Measurements from ENCODE around the gene ANXA8. TPM values are rescaled to one million over a fixed set of nuclear protein-coding genes. Genes with fewer than 3 reads are reported as not detected.

The ANXA8 gene
- total RNA-seq, 1 donor from 2014 or later, result 0.94 TPM

DNA sequence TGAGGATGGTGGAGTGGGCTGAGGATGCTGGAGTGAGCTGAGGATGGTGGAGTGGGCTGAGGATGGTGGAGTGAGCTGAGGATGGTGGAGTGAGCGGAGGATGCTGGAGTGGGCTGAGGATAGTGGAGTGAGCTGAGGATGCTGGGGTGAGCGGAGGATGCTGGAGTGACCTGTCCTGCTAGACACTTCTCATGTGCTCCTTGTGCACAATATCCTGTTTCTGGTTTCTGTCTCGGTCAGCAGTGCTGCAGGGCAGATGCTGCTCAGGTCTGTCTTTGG is 29.2 kb downstream of the ANXA8 start:
- peaks cover 13% of the 10 kb centered on the region for H3K27me3 Mint-ChIP-seq
- H3K4me3 Mint-ChIP-seq, result no peak overlapping the region
- H3K4me1 Mint-ChIP-seq (ENCODE audit: unreplicated experiment), result peaks cover 6% of the 10 kb centered on the region
- H3K27ac Mint-ChIP-seq, result no peak overlapping the region
- H3K36me3 Mint-ChIP-seq, result no peaks in the 10 kb centered on the region
- H3K9me3 Mint-ChIP-seq, result no peaks in the 10 kb centered on the region
- TF ChIP-seq, protein P1, sequence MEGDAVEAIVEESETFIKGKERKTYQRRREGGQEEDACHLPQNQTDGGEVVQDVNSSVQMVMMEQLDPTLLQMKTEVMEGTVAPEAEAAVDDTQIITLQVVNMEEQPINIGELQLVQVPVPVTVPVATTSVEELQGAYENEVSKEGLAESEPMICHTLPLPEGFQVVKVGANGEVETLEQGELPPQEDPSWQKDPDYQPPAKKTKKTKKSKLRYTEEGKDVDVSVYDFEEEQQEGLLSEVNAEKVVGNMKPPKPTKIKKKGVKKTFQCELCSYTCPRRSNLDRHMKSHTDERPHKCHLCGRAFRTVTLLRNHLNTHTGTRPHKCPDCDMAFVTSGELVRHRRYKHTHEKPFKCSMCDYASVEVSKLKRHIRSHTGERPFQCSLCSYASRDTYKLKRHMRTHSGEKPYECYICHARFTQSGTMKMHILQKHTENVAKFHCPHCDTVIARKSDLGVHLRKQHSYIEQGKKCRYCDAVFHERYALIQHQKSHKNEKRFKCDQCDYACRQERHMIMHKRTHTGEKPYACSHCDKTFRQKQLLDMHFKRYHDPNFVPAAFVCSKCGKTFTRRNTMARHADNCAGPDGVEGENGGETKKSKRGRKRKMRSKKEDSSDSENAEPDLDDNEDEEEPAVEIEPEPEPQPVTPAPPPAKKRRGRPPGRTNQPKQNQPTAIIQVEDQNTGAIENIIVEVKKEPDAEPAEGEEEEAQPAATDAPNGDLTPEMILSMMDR (conservative IDR thresholded peaks at IDR 0.05), result no peak
- no peak for DNase-seq (ENCODE audit: extremely low spot score, unreplicated experiment)

- Mint-ChIP-seq H3K27me3 (peaks cover 13% of the 10 kb centered on the region), H3K9me3 (no peaks in the 10 kb centered on the region), H3K4me1 (ENCODE audit: unreplicated experiment) (peaks cover 6% of the 10 kb centered on the region), H3K36me3 (no peaks in the 10 kb centered on the region), H3K27ac (no peak overlapping the region), H3K4me3 (no peak overlapping the region)
- peak; percentile 50 for DNase-seq (ENCODE audit: extremely low spot score, unreplicated experiment)
- TF ChIP-seq, protein P1 (conservative IDR thresholded peaks at IDR 0.05), result no peak
Observed at GRCh38 chr10:47454008-47454779, 29.7 kb downstream of the ANXA8 start.

GRCh38 chr10:47453141-47454007 is 30.5 kb downstream of the ANXA8 start:
- no peak overlapping the region for H3K4me3 Mint-ChIP-seq
- H3K27ac Mint-ChIP-seq, result peak overlapping the region; percentile 52
- no peak for DNase-seq (ENCODE audit: extremely low spot score, unreplicated experiment)

DNA sequence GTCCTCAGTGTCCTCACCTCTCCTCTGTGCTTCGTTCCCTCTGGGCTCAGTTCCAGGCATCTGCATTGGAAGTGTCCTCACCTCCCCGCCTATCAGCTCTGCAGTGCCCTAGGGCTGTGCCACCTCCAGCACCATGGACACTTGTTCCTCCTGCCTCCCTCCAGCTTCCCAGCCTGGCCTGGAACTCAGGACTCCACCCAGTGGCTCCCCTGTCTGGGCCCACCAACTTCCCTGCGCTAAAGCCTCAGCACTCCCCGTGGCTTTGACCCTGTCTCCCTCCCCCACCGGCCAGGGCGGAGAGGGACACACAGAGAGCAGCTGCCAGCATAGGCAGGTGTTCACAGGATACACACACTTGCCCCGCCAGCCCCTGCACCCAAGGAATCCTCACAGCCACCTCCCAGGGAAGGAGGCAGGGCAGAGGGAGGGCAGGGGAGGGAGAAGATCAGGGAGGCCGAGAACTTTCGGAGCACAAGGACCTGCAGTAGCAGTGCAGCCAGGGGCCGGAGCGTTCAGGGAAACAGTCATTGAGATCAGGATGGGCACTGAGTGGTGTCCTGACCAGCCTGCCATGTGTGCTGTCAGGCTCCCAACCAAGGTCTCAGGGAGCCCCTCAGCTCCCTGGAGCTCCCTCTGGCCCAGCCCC is 31.3 kb downstream of the ANXA8 start:
- no peak overlapping the region for H3K27ac Mint-ChIP-seq
- H3K27me3 Mint-ChIP-seq, result peaks cover 13% of the 10 kb centered on the region
- H3K36me3 Mint-ChIP-seq, result no peaks in the 10 kb centered on the region
- no peak for DNase-seq (ENCODE audit: extremely low spot score, unreplicated experiment)
- TF ChIP-seq, protein P1 (conservative IDR thresholded peaks at IDR 0.05), result no peak
- peaks cover 6% of the 10 kb centered on the region for H3K4me1 Mint-ChIP-seq (ENCODE audit: unreplicated experiment)
- no peak overlapping the region for H3K4me3 Mint-ChIP-seq
- no peaks in the 10 kb centered on the region for H3K9me3 Mint-ChIP-seq

More at GRCh38 chr10:47453141-47454007, 30.5 kb downstream of the ANXA8 start:
- H3K9me3 Mint-ChIP-seq, result no peaks in the 10 kb centered on the region
- TF ChIP-seq, protein P1 (conservative IDR thresholded peaks at IDR 0.05), result no peak
- H3K36me3 Mint-ChIP-seq, result no peaks in the 10 kb centered on the region
- peaks cover 13% of the 10 kb centered on the region for H3K27me3 Mint-ChIP-seq
- H3K4me1 Mint-ChIP-seq (ENCODE audit: unreplicated experiment), result peaks cover 6% of the 10 kb centered on the region

DNA sequence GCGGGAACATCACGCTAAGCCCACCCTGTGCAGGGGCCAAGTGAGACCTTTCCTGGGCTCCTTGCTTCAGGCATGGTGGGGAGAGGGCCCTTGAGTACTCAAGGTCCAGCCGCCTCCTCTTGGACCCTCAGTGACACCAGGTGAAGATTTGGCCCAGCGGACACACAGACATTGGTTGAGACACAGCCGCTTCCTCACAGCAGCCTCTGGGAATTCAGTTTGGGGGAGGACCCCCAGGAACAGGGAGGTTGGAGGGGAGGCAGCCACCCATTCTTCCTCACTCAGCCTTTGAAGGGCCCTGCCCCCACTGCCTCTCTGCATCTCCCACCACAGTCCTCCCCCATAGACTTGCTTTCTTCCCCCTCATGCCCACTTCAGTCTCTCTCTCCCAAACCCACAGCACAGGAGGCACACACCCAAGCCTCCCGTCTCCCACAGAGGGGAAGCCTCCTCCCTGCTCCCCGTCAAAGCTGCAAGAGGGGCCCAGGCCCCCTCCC is 31.9 kb downstream of the ANXA8 start:
- H3K9me3 Mint-ChIP-seq, result no peaks in the 10 kb centered on the region
- no peak overlapping the region for H3K4me3 Mint-ChIP-seq
- DNase-seq (ENCODE audit: extremely low spot score, unreplicated experiment), result no peak
- no peaks in the 10 kb centered on the region for H3K36me3 Mint-ChIP-seq
- peaks cover 6% of the 10 kb centered on the region for H3K4me1 Mint-ChIP-seq (ENCODE audit: unreplicated experiment)
- H3K27ac Mint-ChIP-seq, result no peak overlapping the region
- peaks cover 13% of the 10 kb centered on the region for H3K27me3 Mint-ChIP-seq
- TF ChIP-seq, protein P1 (conservative IDR thresholded peaks at IDR 0.05), result no peak
